Duodenal mucosa (tissue), 2 donors: Measurements from ENCODE around the gene ZHX3.
A peak's percentile ranks its signal among the peaks of the same experiment; 100 is the strongest.
"Not testable (repeated sequence)": the region's sequence is repeated elsewhere in the genome, so short reads cannot be mapped to it uniquely, and the experiment has no call there.

Source experiments
- H3K27ac ChIP-seq: one replicate; pipeline ENCODE4 v1.7.0; 2013; ENCODE audit warnings: low read depth, low read length
- H3K27me3 ChIP-seq, 2 donors: one replicate each; pipeline ENCODE4 v1.7.0; 2013; ENCODE audit warnings: low read length in 2 of 2, control low read depth in 1 of 2; ENCODE audit not compliant: insufficient read depth in 2 of 2, control insufficient read depth in 1 of 2
- H3K36me3 ChIP-seq, 2 donors: one replicate each; pipeline ENCODE4 v1.7.0; 2013; ENCODE audit warnings: low read length in 2 of 2, control low read depth in 1 of 2; ENCODE audit not compliant: insufficient read depth in 2 of 2, control insufficient read depth in 1 of 2
- H3K4me1 ChIP-seq, 2 donors: one replicate each; pipeline ENCODE4 v1.7.0; 2013; ENCODE audit warnings: low read length in 2 of 2, control low read depth in 1 of 2; ENCODE audit not compliant: insufficient read depth in 2 of 2, control insufficient read depth in 1 of 2
- H3K4me3 ChIP-seq, 2 donors: one replicate each; pipeline ENCODE4 v1.7.0; 2013; ENCODE audit warnings: low read length in 2 of 2, low read depth in 1 of 2
- H3K9ac ChIP-seq, 2 donors: one replicate each; pipeline ENCODE4 v1.7.0; 2013; ENCODE audit warnings: low read length in 2 of 2, low read depth in 1 of 2
- H3K9me3 ChIP-seq, 2 donors: one replicate each; pipeline ENCODE4 v1.7.0; 2013; ENCODE audit warnings: low read length in 2 of 2, control low read depth in 1 of 2; ENCODE audit not compliant: control insufficient read depth in 1 of 2

The ZHX3 gene

GRCh38 chr20:41316051-41316450 lies 1.5 kb downstream of the ZHX3 start:
- no peaks in the 10 kb centered on the region for H3K27me3 ChIP-seq
- H3K4me1 ChIP-seq: peaks cover 11 to 26% of the 10 kb centered on the region in 2 donors
- no peak overlapping the region for H3K9ac ChIP-seq
- peak overlapping the region; percentile 74 to 88 for H3K4me3 ChIP-seq
- no peak overlapping the region for H3K27ac ChIP-seq
- no peaks in the 10 kb centered on the region for H3K9me3 ChIP-seq
- H3K36me3 ChIP-seq: no peaks in the 10 kb centered on the region

DNA sequence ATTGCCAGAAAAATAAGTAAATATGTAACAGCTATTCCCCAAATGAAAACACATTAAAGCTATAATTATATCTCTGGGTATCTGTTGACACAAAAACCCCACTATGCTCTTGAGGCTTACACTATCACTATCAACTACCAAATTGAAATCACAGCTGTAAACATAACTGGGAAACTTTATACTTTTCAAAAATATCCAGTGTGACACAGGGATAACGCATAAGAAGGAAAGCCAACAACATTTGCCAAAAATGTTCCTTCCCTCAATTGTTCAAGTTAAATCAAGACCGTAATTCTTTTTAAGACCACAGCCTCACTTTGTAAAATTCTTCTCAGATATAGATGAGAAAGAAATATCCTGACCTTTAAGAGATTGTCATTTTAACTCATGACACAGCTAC lies 3.1 kb downstream of the ZHX3 start:
- no peaks in the 10 kb centered on the region for H3K27me3 ChIP-seq
- H3K27ac ChIP-seq: no peak overlapping the region
- no peaks in the 10 kb centered on the region for H3K36me3 ChIP-seq
- H3K9me3 ChIP-seq: no peaks in the 10 kb centered on the region
- no peak overlapping the region for H3K4me3 ChIP-seq
- no peak overlapping the region for H3K9ac ChIP-seq
- peaks cover 13 to 26% of the 10 kb centered on the region in 2 donors for H3K4me1 ChIP-seq

- peaks cover 26 to 34% of the 10 kb centered on the region in 2 donors for H3K4me1 ChIP-seq
Observed at GRCh38 chr20:41312009-41312408, 5.5 kb downstream of the ZHX3 start.

GRCh38 chr20:41309817-41310216 lies 7.7 kb downstream of the ZHX3 start:
- Histone ChIP-seq H3K9ac (no peak overlapping the region), H3K36me3 (no peaks in the 10 kb centered on the region), H3K4me1 (peaks cover 16 to 24% of the 10 kb centered on the region in 2 donors), H3K4me3 (no peak overlapping the region), H3K9me3 (no peaks in the 10 kb centered on the region), H3K27ac (no peak overlapping the region), H3K27me3 (no peaks in the 10 kb centered on the region)

More at GRCh38 chr20:41312009-41312408, 5.5 kb downstream of the ZHX3 start:
- H3K36me3 ChIP-seq, H3K4me3 ChIP-seq, H3K27me3 ChIP-seq, H3K27ac ChIP-seq, H3K9ac ChIP-seq, H3K9me3 ChIP-seq: not testable (repeated sequence)

DNA sequence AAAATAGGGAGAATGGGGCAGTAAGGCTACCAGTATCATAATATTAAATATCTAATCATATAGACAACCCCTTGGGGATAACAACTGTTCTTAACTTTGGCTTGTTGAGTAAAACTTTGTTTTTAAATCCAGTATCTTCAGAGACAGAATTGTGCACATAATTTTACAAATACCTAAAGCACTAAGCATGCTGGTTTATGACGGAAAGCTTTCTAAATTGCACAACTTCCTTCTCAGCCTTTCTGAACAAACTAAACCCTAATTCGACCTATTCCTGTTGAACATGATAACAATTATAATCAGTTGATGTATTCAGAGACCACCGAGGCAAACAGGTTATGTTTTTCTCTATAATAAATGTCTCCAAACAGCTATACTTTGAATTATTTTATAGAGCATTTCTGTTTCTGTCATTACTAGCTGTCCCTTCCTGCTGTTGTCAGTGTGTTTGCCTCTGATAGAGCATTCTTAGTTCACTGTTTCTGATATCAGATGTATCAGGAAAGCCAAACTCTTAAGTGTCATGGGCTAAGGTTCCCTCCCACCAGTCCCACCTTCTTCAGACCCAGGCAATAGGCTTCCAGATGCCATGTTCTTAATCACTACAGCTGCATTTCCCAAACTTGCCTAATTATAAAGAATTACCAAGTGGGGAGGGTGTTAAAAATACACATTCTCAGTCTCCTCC lies 8.7 kb downstream of the ZHX3 start:
- Histone ChIP-seq H3K9me3 (no peaks in the 10 kb centered on the region), H3K27me3 (no peaks in the 10 kb centered on the region), H3K9ac (no peak overlapping the region), H3K36me3 (no peaks in the 10 kb centered on the region), H3K4me1 (peaks cover 16 to 24% of the 10 kb centered on the region in 2 donors), H3K4me3 (no peak overlapping the region), H3K27ac (no peak overlapping the region)

DNA sequence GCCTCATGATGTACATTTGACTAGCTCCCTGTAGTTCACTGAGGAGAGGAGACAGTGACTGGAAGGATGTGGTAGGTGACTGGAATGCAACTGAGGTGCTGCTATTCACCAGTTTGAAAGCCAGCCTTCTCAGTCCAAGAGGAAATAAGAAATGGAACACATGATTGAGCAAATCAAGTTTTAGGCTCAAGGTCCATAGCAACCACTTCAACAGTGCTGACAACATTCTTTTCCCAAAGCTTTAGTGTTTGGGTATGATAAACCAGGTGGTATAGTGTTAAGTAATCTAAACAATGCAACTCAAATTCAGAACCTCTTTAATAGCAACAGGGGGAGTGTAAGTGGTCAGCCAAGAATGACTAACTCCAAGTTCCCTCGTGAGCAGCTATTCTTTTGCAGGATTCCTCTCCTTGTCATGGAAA lies 9.2 kb downstream of the ZHX3 start:
- Histone ChIP-seq H3K9ac (no peak overlapping the region), H3K9me3 (no peaks in the 10 kb centered on the region), H3K27ac (no peak overlapping the region), H3K4me3 (no peak overlapping the region), H3K4me1 (peaks cover 16 to 24% of the 10 kb centered on the region in 2 donors), H3K36me3 (no peaks in the 10 kb centered on the region), H3K27me3 (no peaks in the 10 kb centered on the region)

DNA sequence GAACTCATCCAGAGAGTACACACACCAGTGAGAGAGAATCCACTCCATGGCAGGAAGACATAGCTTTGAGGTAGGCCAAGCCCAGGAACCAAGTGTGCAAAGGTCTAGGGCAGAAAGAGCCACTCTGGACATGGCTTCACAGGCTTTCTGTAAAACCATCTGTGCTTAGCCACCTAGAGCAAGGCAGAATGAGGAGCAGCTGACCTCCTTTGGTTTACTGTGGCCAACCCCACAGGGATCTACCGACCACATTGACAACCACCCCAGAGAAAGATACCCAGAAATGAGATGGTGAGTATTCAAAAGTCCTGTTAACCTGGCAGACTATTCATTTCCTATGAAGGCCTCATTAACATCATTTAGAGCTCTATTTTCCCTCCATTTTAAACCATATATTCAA lies 10.5 kb downstream of the ZHX3 start:
- no peaks in the 10 kb centered on the region for H3K9me3 ChIP-seq
- H3K36me3 ChIP-seq: no peaks in the 10 kb centered on the region
- no peak overlapping the region for H3K9ac ChIP-seq
- no peak overlapping the region for H3K27ac ChIP-seq
- H3K27me3 ChIP-seq: no peaks in the 10 kb centered on the region
- H3K4me3 ChIP-seq: no peak overlapping the region
- H3K4me1 ChIP-seq: peaks cover 16 to 24% of the 10 kb centered on the region in 2 donors

DNA sequence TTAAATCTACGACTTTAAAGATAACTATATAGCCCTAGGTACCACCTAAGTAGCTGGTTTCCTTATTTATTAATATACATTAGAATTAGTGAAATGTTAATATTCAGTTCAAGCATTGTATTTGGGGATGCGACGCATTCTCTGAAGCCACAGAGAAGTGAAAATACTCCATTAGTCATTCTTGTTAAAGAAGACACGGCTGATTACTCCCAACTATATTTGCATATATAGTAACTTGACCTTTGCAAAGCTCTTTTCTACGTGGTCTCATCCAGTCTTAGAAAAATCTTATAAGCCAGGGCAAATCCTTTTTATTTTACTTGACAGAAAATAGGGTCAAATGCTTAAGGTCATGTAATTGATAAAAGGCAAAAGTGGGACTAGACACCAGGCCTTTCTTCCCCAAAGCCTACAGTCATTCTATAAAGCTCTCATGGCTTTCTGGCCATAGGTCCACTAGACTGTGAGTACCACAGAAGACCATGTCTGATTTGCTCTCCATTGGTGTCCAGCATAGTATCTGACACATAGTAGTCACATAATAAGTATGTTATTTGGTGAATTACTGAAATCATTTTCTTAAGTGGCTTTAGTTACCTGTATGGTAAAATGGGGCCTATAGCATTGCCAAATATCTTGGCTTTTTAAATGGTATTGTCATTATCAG lies 11.3 kb downstream of the ZHX3 start:
- H3K4me3 ChIP-seq: no peak overlapping the region
- H3K27me3 ChIP-seq: no peaks in the 10 kb centered on the region
- peaks cover 16 to 26% of the 10 kb centered on the region in 2 donors for H3K4me1 ChIP-seq
- H3K9me3 ChIP-seq: no peaks in the 10 kb centered on the region
- H3K36me3 ChIP-seq: no peaks in the 10 kb centered on the region
- H3K27ac ChIP-seq: no peak overlapping the region
- no peak overlapping the region for H3K9ac ChIP-seq

DNA sequence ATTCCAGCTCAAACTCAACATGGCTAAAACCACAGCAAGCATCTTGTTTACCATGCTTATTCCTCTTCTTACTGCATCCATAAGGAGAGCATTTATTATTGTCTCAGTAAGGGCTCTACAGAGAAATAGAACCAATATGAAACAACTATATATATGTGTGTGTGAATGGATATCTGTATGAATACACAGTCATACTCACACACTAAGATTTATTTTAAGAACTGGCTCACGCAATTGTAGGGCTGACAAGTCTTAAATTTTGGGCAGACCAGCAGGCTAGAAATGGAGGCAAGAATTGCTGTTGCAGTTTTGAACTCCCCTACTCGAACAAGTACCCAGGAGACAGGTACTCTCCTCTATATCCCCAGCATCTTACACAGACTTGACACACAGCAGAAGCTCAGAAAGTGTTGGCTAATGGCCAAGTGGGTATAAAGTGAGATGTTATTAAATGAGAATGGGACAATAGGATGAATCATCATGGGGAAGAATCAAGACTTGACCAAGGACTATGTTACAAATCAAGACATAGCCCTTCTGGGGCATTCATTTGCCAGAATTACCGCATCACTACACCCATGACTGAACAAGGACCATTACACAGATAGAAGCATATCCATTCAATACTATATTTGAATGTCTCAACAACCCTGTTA lies 13.0 kb downstream of the ZHX3 start:
- no peak overlapping the region for H3K27ac ChIP-seq
- H3K4me1 ChIP-seq: peaks cover 15 to 24% of the 10 kb centered on the region in 2 donors
- H3K9me3 ChIP-seq: no peaks in the 10 kb centered on the region
- H3K27me3 ChIP-seq: no peaks in the 10 kb centered on the region
- no peak overlapping the region for H3K4me3 ChIP-seq
- H3K36me3 ChIP-seq: no peaks in the 10 kb centered on the region
- no peak overlapping the region for H3K9ac ChIP-seq

- H3K36me3 ChIP-seq: no peaks in the 10 kb centered on the region
Observed at GRCh38 chr20:41304002-41304401, 13.5 kb downstream of the ZHX3 start.

More at GRCh38 chr20:41304002-41304401, 13.5 kb downstream of the ZHX3 start:
- Histone ChIP-seq H3K4me1 (peaks cover 9 to 20% of the 10 kb centered on the region in 2 donors), H3K27ac (no peak overlapping the region), H3K9me3 (no peaks in the 10 kb centered on the region), H3K9ac (no peak overlapping the region), H3K4me3 (no peak overlapping the region), H3K27me3 (no peaks in the 10 kb centered on the region)
